PC-3 (cell line): ENCODE data around the gene CENPT.

Source experiments
- EZH2 ChIP-seq: fragments of 300-600 bp; sonication (generic); IDR thresholded peaks from one replicate; pipeline ENCODE4 v1.6.1; 2017; ENCODE audit warnings: antibody characterized with exemption, mild to moderate bottlenecking, low read length; ENCODE audit not compliant: unreplicated experiment
- EZH2phosphoT487 ChIP-seq: fragments of 300-600 bp; sonication (generic); IDR thresholded peaks from 2 replicates; pipeline ENCODE4 v1.6.1; 2018; ENCODE audit warnings: mild to moderate bottlenecking, antibody characterized with exemption, low read length, borderline replicate concordance
- TF ChIP-seq, protein P1 (sequence below): fragments of 300-600 bp; sonication (generic); conservative IDR thresholded peaks from 2 replicates; pipeline ENCODE4 v1.5.1; 2017; ENCODE audit warnings: antibody characterized with exemption, low read depth, mild to moderate bottlenecking, low read length

DNA sequence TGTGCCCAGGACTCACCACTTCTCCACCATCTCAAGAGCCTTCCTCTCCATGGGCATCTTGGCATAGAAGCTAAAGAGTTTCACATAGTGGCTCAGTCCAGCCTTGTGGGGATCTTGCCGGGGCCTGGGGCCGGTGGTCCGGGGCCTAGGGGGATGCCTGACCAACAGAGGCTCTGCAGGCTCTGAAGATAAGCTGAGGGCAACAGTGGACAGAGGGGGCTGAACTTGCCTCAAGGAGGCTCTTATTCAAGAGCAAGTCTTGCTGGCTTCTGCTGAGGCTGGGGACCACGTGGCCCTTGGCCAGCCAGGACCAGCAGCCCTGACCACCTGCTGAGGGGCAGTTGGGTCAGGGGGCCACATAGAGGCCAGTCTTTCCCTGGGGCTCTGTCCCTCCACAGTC, 18.8 kb downstream of the CENPT start:
- TF ChIP-seq EZH2 (no peak), EZH2phosphoT487 (no peak)
- TF ChIP-seq, protein P1, sequence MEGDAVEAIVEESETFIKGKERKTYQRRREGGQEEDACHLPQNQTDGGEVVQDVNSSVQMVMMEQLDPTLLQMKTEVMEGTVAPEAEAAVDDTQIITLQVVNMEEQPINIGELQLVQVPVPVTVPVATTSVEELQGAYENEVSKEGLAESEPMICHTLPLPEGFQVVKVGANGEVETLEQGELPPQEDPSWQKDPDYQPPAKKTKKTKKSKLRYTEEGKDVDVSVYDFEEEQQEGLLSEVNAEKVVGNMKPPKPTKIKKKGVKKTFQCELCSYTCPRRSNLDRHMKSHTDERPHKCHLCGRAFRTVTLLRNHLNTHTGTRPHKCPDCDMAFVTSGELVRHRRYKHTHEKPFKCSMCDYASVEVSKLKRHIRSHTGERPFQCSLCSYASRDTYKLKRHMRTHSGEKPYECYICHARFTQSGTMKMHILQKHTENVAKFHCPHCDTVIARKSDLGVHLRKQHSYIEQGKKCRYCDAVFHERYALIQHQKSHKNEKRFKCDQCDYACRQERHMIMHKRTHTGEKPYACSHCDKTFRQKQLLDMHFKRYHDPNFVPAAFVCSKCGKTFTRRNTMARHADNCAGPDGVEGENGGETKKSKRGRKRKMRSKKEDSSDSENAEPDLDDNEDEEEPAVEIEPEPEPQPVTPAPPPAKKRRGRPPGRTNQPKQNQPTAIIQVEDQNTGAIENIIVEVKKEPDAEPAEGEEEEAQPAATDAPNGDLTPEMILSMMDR, result no peak
